ENCODE results near the gene WWC1.

Gene WWC1

GRCh38 chr5:168443950-168444700 is 152.7 kb downstream of the WWC1 start:
- no peaks in the 10 kb centered on the region for H3K36me3 Mint-ChIP-seq
- H3K27ac Mint-ChIP-seq, result no peak overlapping the region
- no peaks in the 10 kb centered on the region for H3K4me1 Mint-ChIP-seq
- no peak overlapping the region for H3K4me3 Mint-ChIP-seq
- DNase-seq, result no peak
- CTCF ChIA-PET, result no interaction called here
- H3K9me3 Mint-ChIP-seq, result no peaks in the 10 kb centered on the region
- peaks cover 7% of the 10 kb centered on the region for H3K27me3 Mint-ChIP-seq

GRCh38 chr5:168446983-168447619 is 155.7 kb downstream of the WWC1 start:
- no peak for DNase-seq
- H3K4me3 Mint-ChIP-seq, result no peak overlapping the region
- no peak overlapping the region for H3K27ac Mint-ChIP-seq
- no peaks in the 10 kb centered on the region for H3K9me3 Mint-ChIP-seq
- peaks cover 12% of the 10 kb centered on the region for H3K27me3 Mint-ChIP-seq
- H3K4me1 Mint-ChIP-seq, result no peaks in the 10 kb centered on the region
- CTCF ChIA-PET, result no interaction called here
- no peaks in the 10 kb centered on the region for H3K36me3 Mint-ChIP-seq

- Mint-ChIP-seq H3K9me3 (no peaks in the 10 kb centered on the region), H3K27me3 (peaks cover 12% of the 10 kb centered on the region), H3K4me3 (no peak overlapping the region), H3K27ac (no peak overlapping the region), H3K36me3 (no peaks in the 10 kb centered on the region), H3K4me1 (no peaks in the 10 kb centered on the region)
- no peak for DNase-seq
- CTCF ChIA-PET, result no interaction called here
Measured at GRCh38 chr5:168447808-168448207, 156.4 kb downstream of the WWC1 start.

DNA sequence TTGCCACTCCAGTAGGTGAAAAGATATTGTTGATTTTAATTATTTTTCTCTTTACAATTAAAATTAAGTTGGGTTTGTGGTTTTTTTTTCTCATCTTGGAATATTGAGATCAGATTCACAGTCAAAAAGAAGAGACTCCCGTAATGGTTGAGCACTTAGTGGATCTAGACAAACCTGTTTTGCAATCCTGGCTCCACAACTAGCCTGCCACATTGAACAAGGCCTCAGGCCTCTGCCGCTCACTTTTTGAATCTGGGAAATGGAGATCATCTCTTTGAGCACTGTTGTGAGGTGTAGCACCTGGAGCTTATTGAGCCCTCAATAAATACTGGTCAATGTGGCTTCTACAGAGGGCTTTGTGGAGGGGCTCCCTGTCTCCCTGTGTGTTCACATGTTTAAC is 157.7 kb downstream of the WWC1 start:
- H3K36me3 Mint-ChIP-seq, result no peaks in the 10 kb centered on the region
- CTCF ChIA-PET, result no interaction called here
- H3K4me1 Mint-ChIP-seq, result no peaks in the 10 kb centered on the region

DNA sequence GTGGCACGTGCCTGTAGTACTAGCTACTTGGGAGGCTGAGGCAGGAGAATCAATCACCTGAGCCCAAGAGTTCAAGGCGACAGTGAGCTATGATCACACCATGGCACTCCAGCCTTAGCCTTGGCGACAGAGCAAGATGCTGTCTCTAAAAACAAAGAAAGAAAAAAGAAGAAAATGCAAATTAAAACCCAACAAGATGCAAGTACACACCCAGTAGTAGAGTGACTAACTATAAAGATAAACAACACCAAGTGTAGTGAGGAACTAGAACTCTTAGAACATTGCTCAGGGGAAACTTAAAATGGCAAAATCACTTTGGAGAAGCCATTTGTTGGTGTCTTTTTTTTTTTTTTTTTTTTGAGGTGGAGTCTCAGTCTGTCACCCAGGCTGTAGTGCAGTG is 160.1 kb downstream of the WWC1 start:
- CTCF ChIA-PET, result interaction anchor here (0.6 kb wide), 1 partner anchor 56 kb away, joined by 5 read pairs; no protein-coding TSS in a partner anchor
- DNase-seq, result no peak
- Mint-ChIP-seq H3K27ac (no peak overlapping the region), H3K27me3 (peaks cover 12% of the 10 kb centered on the region), H3K4me1 (no peaks in the 10 kb centered on the region), H3K4me3 (no peak overlapping the region), H3K36me3 (no peaks in the 10 kb centered on the region), H3K9me3 (no peaks in the 10 kb centered on the region)

More for the DNA sequence above, 157.7 kb downstream of the WWC1 start:
- Mint-ChIP-seq H3K27me3 (peaks cover 12% of the 10 kb centered on the region), H3K9me3 (no peaks in the 10 kb centered on the region), H3K27ac (no peak overlapping the region), H3K4me3 (no peak overlapping the region)
- DNase-seq, result no peak

GRCh38 chr5:168455201-168455600 is 163.8 kb downstream of the WWC1 start:
- CTCF ChIA-PET, result no interaction called here
- no peak for DNase-seq
- no peak overlapping the region for H3K27ac Mint-ChIP-seq
- no peaks in the 10 kb centered on the region for H3K4me1 Mint-ChIP-seq
- H3K4me3 Mint-ChIP-seq, result no peak overlapping the region
- H3K27me3 Mint-ChIP-seq, result peaks cover 4% of the 10 kb centered on the region
- no peaks in the 10 kb centered on the region for H3K9me3 Mint-ChIP-seq
- H3K36me3 Mint-ChIP-seq, result no peaks in the 10 kb centered on the region

GRCh38 chr5:168457542-168457941 is 166.1 kb downstream of the WWC1 start:
- CTCF ChIA-PET, result no interaction called here
- Mint-ChIP-seq H3K36me3 (no peaks in the 10 kb centered on the region), H3K9me3 (no peaks in the 10 kb centered on the region), H3K27ac (no peak overlapping the region), H3K4me1 (no peaks in the 10 kb centered on the region), H3K27me3 (no peaks in the 10 kb centered on the region), H3K4me3 (no peak overlapping the region)
- DNase-seq, result no peak

DNA sequence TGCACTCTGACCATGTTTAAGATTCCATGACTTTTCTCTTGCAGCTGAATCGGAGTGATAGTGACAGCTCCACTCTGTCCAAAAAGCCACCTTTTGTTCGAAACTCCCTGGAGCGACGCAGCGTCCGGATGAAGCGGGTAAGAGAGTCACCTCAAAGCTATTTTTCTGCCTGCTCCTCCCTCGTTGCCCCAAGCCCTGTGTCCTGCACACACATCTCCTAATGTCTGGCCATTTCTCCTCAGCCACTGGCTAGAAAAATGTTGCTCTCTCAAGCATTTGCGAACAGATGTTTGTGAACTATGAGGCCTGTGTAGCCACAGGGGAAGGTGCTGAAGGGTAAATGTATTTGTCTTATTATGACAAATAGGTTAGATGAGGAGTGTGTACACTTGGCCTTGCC is 169.2 kb downstream of the WWC1 start:
- Mint-ChIP-seq H3K27ac (no peak overlapping the region), H3K4me1 (peaks cover 7% of the 10 kb centered on the region), H3K36me3 (no peaks in the 10 kb centered on the region), H3K4me3 (no peak overlapping the region), H3K9me3 (no peaks in the 10 kb centered on the region), H3K27me3 (peaks cover 3% of the 10 kb centered on the region)
- DNase-seq, result no peak
- CTCF ChIA-PET, result no interaction called here

GRCh38 chr5:168463081-168463480 is 171.6 kb downstream of the WWC1 start:
- peaks cover 7% of the 10 kb centered on the region for H3K4me1 Mint-ChIP-seq
- CTCF ChIA-PET, result no interaction called here
- no peak overlapping the region for H3K27ac Mint-ChIP-seq
- DNase-seq, result no peak
- no peak overlapping the region for H3K4me3 Mint-ChIP-seq
- peaks cover 3% of the 10 kb centered on the region for H3K27me3 Mint-ChIP-seq
- no peaks in the 10 kb centered on the region for H3K36me3 Mint-ChIP-seq
- H3K9me3 Mint-ChIP-seq, result no peaks in the 10 kb centered on the region

- H3K36me3 Mint-ChIP-seq, result no peaks in the 10 kb centered on the region
- peaks cover 3% of the 10 kb centered on the region for H3K27me3 Mint-ChIP-seq
- CTCF ChIA-PET, result no interaction called here
- no peak for DNase-seq
- H3K27ac Mint-ChIP-seq, result no peak overlapping the region
- no peaks in the 10 kb centered on the region for H3K9me3 Mint-ChIP-seq
- H3K4me1 Mint-ChIP-seq, result peaks cover 7% of the 10 kb centered on the region
- no peak overlapping the region for H3K4me3 Mint-ChIP-seq
Measured at GRCh38 chr5:168464214-168464613, 172.8 kb downstream of the WWC1 start.

GRCh38 chr5:168464641-168465040 is 173.2 kb downstream of the WWC1 start:
- Mint-ChIP-seq H3K27me3 (peaks cover 3% of the 10 kb centered on the region), H3K9me3 (no peaks in the 10 kb centered on the region), H3K36me3 (no peaks in the 10 kb centered on the region), H3K4me1 (peaks cover 7% of the 10 kb centered on the region), H3K27ac (no peak overlapping the region), H3K4me3 (no peak overlapping the region)
- no peak for DNase-seq
- CTCF ChIA-PET, result no interaction called here

DNA sequence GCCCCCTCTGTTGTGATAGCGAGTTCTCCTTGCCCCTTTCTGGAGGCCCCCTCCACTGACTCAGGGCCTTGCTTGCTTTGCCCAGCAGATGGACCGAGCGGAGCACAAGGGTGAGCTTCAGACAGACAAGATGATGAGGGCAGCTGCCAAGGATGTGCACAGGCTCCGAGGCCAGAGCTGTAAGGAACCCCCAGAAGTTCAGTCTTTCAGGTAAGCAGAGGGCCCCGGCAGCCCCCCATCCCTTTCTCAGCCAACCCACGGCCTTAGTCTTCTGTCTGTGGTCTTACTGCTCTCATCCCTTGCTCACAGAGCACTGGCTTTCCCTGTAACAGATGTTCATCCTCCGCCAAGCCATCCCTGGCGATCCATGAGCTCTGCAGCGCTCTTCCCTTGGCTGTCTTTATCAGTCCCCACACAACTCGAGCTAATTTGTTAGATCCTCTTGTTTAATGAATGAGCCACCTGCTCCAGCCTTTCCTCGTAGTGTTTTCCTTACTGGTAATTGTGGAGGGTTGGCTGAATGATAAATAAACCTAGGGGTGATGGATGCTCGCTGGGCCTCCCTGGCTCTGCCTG is 176.4 kb downstream of the WWC1 start:
- CTCF ChIA-PET, result no interaction called here
- DNase-seq, result no peak
- Mint-ChIP-seq H3K36me3 (no peaks in the 10 kb centered on the region), H3K27ac (no peak overlapping the region), H3K4me1 (peaks cover 7% of the 10 kb centered on the region), H3K9me3 (no peaks in the 10 kb centered on the region), H3K27me3 (peaks cover 3% of the 10 kb centered on the region), H3K4me3 (no peak overlapping the region)

DNA sequence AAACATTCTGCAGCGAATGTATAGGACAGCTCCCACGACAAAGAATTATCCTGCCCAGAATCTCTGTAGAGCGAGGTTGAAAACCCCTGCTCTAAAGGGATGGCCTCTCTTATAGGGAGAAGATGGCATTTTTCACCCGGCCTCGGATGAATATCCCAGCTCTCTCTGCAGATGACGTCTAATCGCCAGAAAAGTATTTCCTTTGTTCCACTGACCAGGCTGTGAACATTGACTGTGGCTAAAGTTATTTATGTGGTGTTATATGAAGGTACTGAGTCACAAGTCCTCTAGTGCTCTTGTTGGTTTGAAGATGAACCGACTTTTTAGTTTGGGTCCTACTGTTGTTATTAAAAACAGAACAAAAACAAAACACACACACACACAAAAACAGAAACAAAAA is 177.4 kb downstream of the WWC1 start:
- CTCF ChIA-PET, result no interaction called here
- Mint-ChIP-seq H3K4me1 (peaks cover 6% of the 10 kb centered on the region), H3K9me3 (no peaks in the 10 kb centered on the region), H3K4me3 (no peak overlapping the region), H3K27me3 (peaks cover 3% of the 10 kb centered on the region), H3K36me3 (no peaks in the 10 kb centered on the region), H3K27ac (no peak overlapping the region)
- DNase-seq, result no peak

DNA sequence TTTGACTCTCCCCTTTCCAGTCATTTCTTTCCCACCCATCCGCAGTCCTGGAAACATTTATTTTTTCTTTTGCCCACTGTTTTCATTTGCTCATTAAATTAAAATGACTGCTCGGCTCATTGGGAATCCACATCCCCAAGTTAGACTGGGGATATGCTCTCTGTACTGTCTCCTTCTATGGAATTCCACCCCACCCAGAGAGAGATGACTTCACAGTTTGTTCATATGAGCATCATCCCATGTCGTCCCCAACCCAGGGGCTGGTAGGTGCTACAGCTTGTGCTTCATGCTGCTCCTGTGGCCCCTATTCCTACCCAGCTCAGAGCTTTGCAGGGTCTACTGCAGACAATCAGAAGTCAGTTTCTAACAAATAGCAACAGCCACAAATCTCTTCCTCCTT is 178.4 kb downstream of the WWC1 start:
- no peak overlapping the region for H3K27ac Mint-ChIP-seq
- CTCF ChIA-PET, result no interaction called here
- H3K27me3 Mint-ChIP-seq, result no peaks in the 10 kb centered on the region
- no peaks in the 10 kb centered on the region for H3K9me3 Mint-ChIP-seq
- no peak overlapping the region for H3K4me3 Mint-ChIP-seq
- no peaks in the 10 kb centered on the region for H3K36me3 Mint-ChIP-seq
- no peaks in the 10 kb centered on the region for H3K4me1 Mint-ChIP-seq
- DNase-seq, result no peak

- no peak overlapping the region for H3K4me3 Mint-ChIP-seq
- no peaks in the 10 kb centered on the region for H3K4me1 Mint-ChIP-seq
- no peaks in the 10 kb centered on the region for H3K36me3 Mint-ChIP-seq
- no peak for DNase-seq
- no peak overlapping the region for H3K27ac Mint-ChIP-seq
- H3K27me3 Mint-ChIP-seq, result no peaks in the 10 kb centered on the region
- CTCF ChIA-PET, result no interaction called here
- no peaks in the 10 kb centered on the region for H3K9me3 Mint-ChIP-seq
Measured at GRCh38 chr5:168471785-168472184, 180.3 kb downstream of the WWC1 start.
